Stimulated activated CD8-positive, alpha-beta memory T cell treated with anti-CD3 and anti-CD28 coated beads, Interleukin-4, amount 100 ng/mL, for 4 hours (primary cell): ENCODE measurements around the gene SLC2A5.
A peak's percentile ranks its signal among the peaks of the same experiment; 100 is the strongest.
"Not testable (repeated sequence)": the region's sequence is repeated elsewhere in the genome, so short reads cannot be mapped to it uniquely, and the experiment has no call there.

Experiments used
- DNase-seq, 2 donors: peaks; one replicate each; pipeline ENCODE4 v3.0.0-alpha.2; 2020; ENCODE audit warnings: low read depth in 2 of 2, low spot score in 1 of 2

SLC2A5 gene

GRCh38 chr1:9010781-9011323 lies 58.6 kb downstream of the SLC2A5 start:
- no peak for DNase-seq

GRCh38 chr1:9009438-9010370 lies 59.7 kb downstream of the SLC2A5 start:
- no peak for DNase-seq

- no peak for DNase-seq
Observed at GRCh38 chr1:9008236-9008635, 61.2 kb downstream of the SLC2A5 start.

GRCh38 chr1:9006956-9007615 lies 62.3 kb downstream of the SLC2A5 start:
- DNase-seq, result no peak

GRCh38 chr1:9005395-9005708 lies 64.1 kb downstream of the SLC2A5 start:
- no peak for DNase-seq

GRCh38 chr1:9004700-9005394 lies 64.6 kb downstream of the SLC2A5 start:
- DNase-seq, result peak; percentile 58 to 74

- DNase-seq, result no peak
Observed at GRCh38 chr1:9004031-9004699, 65.3 kb downstream of the SLC2A5 start.

- not testable (repeated sequence) for DNase-seq
Observed at GRCh38 chr1:9002215-9002560, 67.2 kb downstream of the SLC2A5 start.

GRCh38 chr1:9001534-9002214 lies 67.8 kb downstream of the SLC2A5 start:
- DNase-seq, result not testable (repeated sequence)

- DNase-seq, result not testable (repeated sequence)
Observed at GRCh38 chr1:8993962-8994675, 75.3 kb downstream of the SLC2A5 start.

GRCh38 chr1:8992936-8993687 lies 76.3 kb downstream of the SLC2A5 start:
- DNase-seq, result no peak

- no peak for DNase-seq
Observed at GRCh38 chr1:8989821-8990220, 79.6 kb downstream of the SLC2A5 start.

GRCh38 chr1:8989061-8989460 lies 80.4 kb downstream of the SLC2A5 start:
- no peak for DNase-seq

- DNase-seq, result no peak
Observed at GRCh38 chr1:8988618-8988967, 80.8 kb downstream of the SLC2A5 start.

GRCh38 chr1:8987881-8988617 lies 81.4 kb downstream of the SLC2A5 start:
- peak in 1 of 2 donors; percentile 45 for DNase-seq

GRCh38 chr1:8986814-8987190 lies 82.6 kb downstream of the SLC2A5 start:
- no peak for DNase-seq

GRCh38 chr1:8985915-8986813 lies 83.3 kb downstream of the SLC2A5 start:
- no peak for DNase-seq
